22Rv1 (cell line): Measurements from ENCODE around the gene TCTN3.
"Not testable (repeated sequence)": the region's sequence is repeated elsewhere in the genome, so short reads cannot be mapped to it uniquely, and the experiment has no call there.

Source experiments
- H3K27ac ChIP-seq: fragments of 450-650 bp; 2 replicates; pipeline ENCODE4 v1.5.1; 2017
- ZFX ChIP-seq: fragments of 450-650 bp; IDR thresholded peaks from 2 replicates; pipeline ENCODE4 v1.6.1; 2017; ENCODE audit warnings: antibody characterized with exemption, borderline replicate concordance
- TF ChIP-seq, protein P1 (sequence below): fragments of 450-650 bp; IDR thresholded peaks from 2 replicates; pipeline ENCODE4 v1.5.1; 2017; ENCODE audit warnings: mild to moderate bottlenecking

TCTN3 gene, protein sequence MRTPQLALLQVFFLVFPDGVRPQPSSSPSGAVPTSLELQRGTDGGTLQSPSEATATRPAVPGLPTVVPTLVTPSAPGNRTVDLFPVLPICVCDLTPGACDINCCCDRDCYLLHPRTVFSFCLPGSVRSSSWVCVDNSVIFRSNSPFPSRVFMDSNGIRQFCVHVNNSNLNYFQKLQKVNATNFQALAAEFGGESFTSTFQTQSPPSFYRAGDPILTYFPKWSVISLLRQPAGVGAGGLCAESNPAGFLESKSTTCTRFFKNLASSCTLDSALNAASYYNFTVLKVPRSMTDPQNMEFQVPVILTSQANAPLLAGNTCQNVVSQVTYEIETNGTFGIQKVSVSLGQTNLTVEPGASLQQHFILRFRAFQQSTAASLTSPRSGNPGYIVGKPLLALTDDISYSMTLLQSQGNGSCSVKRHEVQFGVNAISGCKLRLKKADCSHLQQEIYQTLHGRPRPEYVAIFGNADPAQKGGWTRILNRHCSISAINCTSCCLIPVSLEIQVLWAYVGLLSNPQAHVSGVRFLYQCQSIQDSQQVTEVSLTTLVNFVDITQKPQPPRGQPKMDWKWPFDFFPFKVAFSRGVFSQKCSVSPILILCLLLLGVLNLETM

DNA sequence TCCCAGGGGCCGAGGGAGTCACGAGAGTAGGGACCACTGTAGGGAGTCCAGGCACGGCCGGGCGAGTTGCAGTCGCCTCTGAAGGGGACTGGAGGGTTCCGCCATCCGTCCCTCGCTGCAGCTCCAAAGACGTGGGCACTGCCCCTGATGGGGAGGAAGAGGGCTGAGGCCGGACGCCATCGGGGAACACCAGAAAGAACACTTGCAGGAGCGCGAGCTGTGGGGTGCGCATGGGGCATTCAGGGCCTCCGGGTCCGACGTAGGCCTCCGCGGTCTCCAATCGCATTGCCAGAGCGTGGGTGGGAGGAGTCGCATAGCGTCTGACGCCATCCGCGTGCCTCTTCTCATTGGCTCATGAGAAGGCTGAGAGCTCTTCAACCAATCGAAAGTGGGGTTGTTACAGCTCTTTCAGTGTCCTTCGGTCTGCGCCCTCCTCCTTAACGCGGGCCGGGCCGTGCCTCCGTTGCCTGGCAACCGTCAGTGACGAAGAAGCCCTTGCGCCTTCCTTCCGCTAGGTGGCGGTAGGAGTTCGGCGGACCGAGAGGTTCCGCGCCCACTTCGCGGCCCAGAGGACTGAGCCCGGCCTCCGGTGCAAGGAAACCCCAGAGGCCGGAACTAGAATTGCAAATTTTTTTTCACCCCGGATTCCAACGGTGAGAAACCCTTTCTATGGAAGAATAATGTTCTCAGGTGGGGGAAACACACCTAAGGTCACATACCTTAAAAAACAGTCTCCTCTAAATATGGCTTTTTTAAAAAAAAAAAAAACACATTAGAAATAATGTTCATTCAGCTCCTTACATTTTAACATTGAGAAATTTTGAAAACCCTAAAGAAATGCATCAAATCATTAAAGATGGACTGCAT, at the start of gene TCTN3:
TSS of gene TCTN3 (minus strand) at position 260 of the 867 bp plus-strand sequence. CDS start at position 232, 28 bp downstream.
- TF ChIP-seq, protein P1, sequence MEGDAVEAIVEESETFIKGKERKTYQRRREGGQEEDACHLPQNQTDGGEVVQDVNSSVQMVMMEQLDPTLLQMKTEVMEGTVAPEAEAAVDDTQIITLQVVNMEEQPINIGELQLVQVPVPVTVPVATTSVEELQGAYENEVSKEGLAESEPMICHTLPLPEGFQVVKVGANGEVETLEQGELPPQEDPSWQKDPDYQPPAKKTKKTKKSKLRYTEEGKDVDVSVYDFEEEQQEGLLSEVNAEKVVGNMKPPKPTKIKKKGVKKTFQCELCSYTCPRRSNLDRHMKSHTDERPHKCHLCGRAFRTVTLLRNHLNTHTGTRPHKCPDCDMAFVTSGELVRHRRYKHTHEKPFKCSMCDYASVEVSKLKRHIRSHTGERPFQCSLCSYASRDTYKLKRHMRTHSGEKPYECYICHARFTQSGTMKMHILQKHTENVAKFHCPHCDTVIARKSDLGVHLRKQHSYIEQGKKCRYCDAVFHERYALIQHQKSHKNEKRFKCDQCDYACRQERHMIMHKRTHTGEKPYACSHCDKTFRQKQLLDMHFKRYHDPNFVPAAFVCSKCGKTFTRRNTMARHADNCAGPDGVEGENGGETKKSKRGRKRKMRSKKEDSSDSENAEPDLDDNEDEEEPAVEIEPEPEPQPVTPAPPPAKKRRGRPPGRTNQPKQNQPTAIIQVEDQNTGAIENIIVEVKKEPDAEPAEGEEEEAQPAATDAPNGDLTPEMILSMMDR = peak; percentile 99
- TF ChIP-seq ZFX = no peak
- peak within 1 kb of the TSS; percentile 35 for H3K27ac ChIP-seq

DNA sequence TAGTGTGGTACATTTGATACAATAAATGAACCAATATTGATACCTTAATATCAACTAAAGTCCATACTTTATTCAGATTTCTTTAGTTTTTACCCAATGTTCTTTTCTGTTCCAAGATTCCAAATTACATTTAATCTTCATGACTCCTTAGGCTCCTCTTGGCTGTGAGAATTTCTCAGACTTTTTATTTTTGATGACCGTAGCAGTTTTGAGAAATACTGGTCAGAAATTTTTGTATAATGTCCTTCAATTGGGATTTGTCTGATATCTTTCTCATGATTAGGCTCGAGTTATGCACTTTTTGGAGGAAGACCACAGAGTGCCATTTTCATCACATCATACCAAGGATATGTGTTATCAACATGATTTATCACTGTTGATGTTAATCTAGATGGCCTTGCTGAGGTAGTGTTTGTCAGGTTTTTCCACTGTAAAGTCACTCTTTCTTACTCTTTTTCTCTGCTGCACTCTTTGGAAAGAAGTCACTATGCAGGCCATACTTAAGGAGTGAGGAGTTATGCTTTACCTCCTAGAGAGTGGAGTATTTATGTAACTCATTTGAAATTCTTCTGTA, 49.3 kb upstream of the TCTN3 start:
- no peak overlapping the region for H3K27ac ChIP-seq
- no peak for TF ChIP-seq ZFX
- TF ChIP-seq, protein P1 = no peak

DNA sequence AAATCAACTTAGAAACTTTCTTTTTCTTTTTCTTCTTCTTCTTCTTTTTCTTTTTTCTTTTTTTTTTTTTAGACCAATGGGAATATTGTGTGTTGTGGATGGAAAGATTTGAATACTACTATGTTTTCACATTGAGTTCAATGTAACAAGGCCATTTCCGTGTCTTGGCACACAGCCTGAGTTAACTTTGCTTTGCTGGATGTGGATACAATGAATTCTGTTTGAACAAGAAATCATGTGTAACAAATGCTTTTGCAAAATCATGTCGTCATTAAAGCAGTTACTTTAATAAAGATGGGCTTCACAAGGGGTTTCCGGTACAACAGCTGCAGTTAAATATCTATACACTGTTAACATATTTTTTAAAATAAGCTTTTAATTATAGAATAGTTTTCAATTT, 48.8 kb upstream of the TCTN3 start:
- H3K27ac ChIP-seq = no peak overlapping the region

DNA sequence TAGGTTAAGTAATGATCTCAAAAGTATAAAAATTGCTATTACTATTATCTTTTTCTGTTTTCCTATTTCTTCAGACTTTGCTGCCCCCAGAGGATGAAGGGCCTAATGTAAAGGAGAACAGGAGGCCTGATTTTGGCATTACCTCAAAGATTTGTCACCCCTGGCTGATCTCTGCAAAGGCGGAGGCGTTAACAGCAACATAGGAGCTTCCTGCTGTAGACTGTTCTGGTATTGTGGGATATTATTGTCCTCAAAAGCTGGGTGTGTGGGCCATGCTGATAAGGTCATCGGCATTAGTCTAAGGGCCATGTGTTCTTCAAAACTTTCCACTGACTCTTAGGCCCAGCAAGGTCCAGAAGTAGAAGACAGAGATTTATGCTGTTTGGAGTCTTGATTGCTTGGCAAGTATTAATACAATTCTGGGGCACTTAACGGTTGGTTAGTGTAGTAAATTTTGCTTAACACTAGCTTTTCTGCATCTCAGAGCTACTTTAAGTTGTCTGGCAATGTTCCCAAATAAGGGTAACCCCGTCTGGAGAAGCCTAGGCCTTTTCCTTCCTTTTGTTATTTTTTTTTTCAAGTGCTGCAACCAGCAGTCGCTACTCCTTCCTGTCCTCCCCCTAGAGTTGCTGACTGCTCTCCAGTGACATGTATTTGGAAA, 48.2 kb upstream of the TCTN3 start:
- TF ChIP-seq ZFX = no peak
- TF ChIP-seq, protein P1 = peak; percentile 7; the same call in 1 of the 2 replicates
- no peak overlapping the region for H3K27ac ChIP-seq

More for the DNA sequence above, 48.8 kb upstream of the TCTN3 start:
- TF ChIP-seq, protein P1 = no peak
- no peak for TF ChIP-seq ZFX

DNA sequence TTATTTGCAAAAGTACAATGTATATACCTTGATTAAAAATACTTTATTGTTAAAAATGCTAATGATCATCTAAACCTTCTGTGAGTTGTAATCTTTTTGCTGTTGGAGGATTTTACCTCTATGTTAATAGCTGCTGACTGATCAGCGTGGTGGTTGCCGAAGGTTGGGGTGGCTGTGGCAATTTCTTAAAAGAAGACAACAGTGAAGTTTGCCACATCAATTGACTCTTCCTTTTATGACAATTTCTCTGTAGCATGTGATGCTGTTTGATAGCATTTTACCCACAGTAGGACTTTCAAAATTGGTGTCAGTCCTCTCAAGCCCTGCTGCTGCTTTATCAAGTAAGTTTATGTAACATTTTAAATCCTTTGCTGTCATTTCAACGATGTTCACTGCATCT, 45.3 kb upstream of the TCTN3 start:
- TF ChIP-seq, protein P1 = no peak
- no peak for TF ChIP-seq ZFX
- no peak overlapping the region for H3K27ac ChIP-seq

DNA sequence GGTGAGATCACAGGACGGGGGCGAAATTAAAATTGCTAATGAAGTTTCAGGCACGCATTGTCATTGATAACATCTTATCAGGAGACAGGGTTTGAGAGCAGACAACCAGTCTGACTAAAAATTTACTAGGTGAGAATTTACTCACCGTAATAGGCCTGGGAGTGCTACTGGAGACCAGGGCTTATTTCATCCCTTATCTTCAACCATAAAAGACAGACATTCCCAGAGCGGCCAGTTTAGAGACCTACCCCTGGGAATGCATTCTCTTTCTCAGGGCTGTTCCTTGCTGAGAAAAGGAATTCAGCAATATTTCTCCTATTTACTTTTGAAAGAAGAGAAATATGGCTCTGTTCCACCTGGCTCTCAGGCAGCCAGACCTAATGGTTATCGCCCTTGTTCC, 39.2 kb upstream of the TCTN3 start:
- not testable (repeated sequence) for H3K27ac ChIP-seq

DNA sequence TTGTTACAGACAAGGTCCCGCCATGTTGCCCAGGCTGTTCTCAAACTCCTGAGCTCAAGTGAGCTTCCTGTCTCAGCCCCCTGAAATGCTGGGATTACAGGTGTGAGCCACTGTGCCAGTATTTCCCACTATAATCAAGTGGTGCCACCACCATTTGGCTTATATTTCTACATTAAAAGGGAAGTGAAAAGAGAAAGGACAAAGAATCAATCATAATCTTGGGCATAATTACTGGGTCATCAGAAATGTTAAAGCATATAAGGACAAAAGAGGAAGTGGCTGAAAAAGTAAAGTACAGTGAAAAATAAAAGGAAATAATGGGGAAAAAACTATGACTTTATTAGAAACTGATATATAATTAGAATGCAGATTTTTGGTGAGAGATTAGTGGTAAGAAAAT, 36.5 kb upstream of the TCTN3 start:
- no peak overlapping the region for H3K27ac ChIP-seq
- TF ChIP-seq ZFX = no peak
- TF ChIP-seq, protein P1 = no peak
